HCT116 (cell line): ENCODE results near the gene CYSTM1.

ENCODE experiments used
- CBX3 ChIP-seq: IDR thresholded peaks from 2 replicates; pipeline ENCODE4 v1.6.1; 2012; ENCODE audit warnings: low read depth
- CEBPB ChIP-seq: IDR thresholded peaks from 2 replicates; pipeline ENCODE4 v1.6.1; 2012; ENCODE audit warnings: low read depth
- EGR1 ChIP-seq: IDR thresholded peaks from 2 replicates; pipeline ENCODE4 v1.6.1; 2012; ENCODE audit warnings: low read depth
- EZH2 ChIP-seq: fragments of 200-600 bp; sonication (generic); IDR thresholded peaks from 2 replicates; pipeline ENCODE4 v1.6.1; 2017; ENCODE audit warnings: antibody characterized with exemption, mixed run types
- JUND ChIP-seq: IDR thresholded peaks from 2 replicates; pipeline ENCODE4 v1.6.1; 2012
- POLR2A ChIP-seq: IDR thresholded peaks from 2 replicates; pipeline ENCODE4 v1.7.0; 2011; ENCODE audit warnings: borderline replicate concordance; ENCODE audit not compliant: insufficient read depth, insufficient read length; ENCODE audit errors: extremely low read depth
- SIN3A ChIP-seq: IDR thresholded peaks from 2 replicates; pipeline ENCODE4 v1.6.1; 2012; ENCODE audit warnings: low read depth
- SP1 ChIP-seq: IDR thresholded peaks from 2 replicates; pipeline ENCODE4 v1.6.1; 2012; ENCODE audit warnings: low read depth
- YY1 ChIP-seq: IDR thresholded peaks from 2 replicates; pipeline ENCODE4 v1.6.1; 2011; ENCODE audit warnings: low read length, low read depth, moderate library complexity, mild to moderate bottlenecking; ENCODE audit not compliant: insufficient replicate concordance; ENCODE audit errors: extremely low read depth
- ZFX ChIP-seq: fragments of 450-650 bp; IDR thresholded peaks from 2 replicates; pipeline ENCODE4 v1.6.1; 2017
- TF ChIP-seq, protein P1 (sequence below), 3 experiments: fragments of 200-600 bp in 1 of 3; sonication (generic) in 1 of 3; IDR thresholded peaks in 2 of 3; conservative IDR thresholded peaks in 1 of 3; 2 replicates each; pipeline ENCODE4 v1.5.1; 2012 to 2017; ENCODE audit warnings: low read depth in 2 of 3, low read length in 2 of 3, antibody characterized with exemption in 1 of 3, borderline replicate concordance in 1 of 3, control low read depth in 1 of 3, mild to moderate bottlenecking in 1 of 3, mixed read lengths in 1 of 3, mixed run types in 1 of 3, moderate library complexity in 1 of 3; ENCODE audit not compliant: insufficient read depth in 1 of 3
- TF ChIP-seq, protein P2 (sequence below): IDR thresholded peaks from 2 replicates; pipeline ENCODE4 v1.6.1; 2012; ENCODE audit warnings: low read depth
- TF ChIP-seq, protein P3 (sequence below): IDR thresholded peaks from 2 replicates; pipeline ENCODE4 v1.6.1; 2012

DNA sequence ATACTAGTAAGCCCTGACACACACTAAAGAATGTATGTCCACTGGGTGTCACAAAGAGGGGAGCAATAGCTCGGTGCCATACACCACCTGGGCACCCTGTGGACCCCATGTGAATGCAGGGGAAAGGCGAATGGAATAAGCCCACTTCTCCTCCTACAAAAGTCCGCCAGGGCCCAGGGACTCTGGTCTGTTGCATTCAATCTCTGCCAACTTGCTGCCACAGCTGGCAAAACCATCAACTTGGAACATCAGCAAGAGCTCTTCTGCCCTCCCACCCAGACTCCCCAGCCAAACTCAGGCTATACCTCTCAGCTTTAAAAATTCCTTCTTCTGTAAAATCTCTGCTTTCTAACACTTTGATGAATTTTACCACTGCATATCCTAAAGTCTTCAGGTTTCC lies 73.4 kb downstream of the CYSTM1 start:
- TF ChIP-seq, protein P1, sequence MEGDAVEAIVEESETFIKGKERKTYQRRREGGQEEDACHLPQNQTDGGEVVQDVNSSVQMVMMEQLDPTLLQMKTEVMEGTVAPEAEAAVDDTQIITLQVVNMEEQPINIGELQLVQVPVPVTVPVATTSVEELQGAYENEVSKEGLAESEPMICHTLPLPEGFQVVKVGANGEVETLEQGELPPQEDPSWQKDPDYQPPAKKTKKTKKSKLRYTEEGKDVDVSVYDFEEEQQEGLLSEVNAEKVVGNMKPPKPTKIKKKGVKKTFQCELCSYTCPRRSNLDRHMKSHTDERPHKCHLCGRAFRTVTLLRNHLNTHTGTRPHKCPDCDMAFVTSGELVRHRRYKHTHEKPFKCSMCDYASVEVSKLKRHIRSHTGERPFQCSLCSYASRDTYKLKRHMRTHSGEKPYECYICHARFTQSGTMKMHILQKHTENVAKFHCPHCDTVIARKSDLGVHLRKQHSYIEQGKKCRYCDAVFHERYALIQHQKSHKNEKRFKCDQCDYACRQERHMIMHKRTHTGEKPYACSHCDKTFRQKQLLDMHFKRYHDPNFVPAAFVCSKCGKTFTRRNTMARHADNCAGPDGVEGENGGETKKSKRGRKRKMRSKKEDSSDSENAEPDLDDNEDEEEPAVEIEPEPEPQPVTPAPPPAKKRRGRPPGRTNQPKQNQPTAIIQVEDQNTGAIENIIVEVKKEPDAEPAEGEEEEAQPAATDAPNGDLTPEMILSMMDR (IDR thresholded peaks at IDR 0.05 in 2 of 3, conservative IDR thresholded peaks at IDR 0.05 in 1 of 3; ENCODE audit: borderline replicate concordance in 1 of 3, insufficient read depth in 1 of 3, low read depth in 2 of 3, low read length in 2 of 3) = no peak
- TF ChIP-seq, protein P2, sequence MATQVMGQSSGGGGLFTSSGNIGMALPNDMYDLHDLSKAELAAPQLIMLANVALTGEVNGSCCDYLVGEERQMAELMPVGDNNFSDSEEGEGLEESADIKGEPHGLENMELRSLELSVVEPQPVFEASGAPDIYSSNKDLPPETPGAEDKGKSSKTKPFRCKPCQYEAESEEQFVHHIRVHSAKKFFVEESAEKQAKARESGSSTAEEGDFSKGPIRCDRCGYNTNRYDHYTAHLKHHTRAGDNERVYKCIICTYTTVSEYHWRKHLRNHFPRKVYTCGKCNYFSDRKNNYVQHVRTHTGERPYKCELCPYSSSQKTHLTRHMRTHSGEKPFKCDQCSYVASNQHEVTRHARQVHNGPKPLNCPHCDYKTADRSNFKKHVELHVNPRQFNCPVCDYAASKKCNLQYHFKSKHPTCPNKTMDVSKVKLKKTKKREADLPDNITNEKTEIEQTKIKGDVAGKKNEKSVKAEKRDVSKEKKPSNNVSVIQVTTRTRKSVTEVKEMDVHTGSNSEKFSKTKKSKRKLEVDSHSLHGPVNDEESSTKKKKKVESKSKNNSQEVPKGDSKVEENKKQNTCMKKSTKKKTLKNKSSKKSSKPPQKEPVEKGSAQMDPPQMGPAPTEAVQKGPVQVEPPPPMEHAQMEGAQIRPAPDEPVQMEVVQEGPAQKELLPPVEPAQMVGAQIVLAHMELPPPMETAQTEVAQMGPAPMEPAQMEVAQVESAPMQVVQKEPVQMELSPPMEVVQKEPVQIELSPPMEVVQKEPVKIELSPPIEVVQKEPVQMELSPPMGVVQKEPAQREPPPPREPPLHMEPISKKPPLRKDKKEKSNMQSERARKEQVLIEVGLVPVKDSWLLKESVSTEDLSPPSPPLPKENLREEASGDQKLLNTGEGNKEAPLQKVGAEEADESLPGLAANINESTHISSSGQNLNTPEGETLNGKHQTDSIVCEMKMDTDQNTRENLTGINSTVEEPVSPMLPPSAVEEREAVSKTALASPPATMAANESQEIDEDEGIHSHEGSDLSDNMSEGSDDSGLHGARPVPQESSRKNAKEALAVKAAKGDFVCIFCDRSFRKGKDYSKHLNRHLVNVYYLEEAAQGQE = no peak
- TF ChIP-seq POLR2A (no peak), ZFX (no peak), SIN3A (no peak), JUND (no peak), CEBPB (no peak), CBX3 (no peak), YY1 (no peak), SP1 (no peak), EGR1 (no peak), EZH2 (no peak)
- TF ChIP-seq, protein P3, sequence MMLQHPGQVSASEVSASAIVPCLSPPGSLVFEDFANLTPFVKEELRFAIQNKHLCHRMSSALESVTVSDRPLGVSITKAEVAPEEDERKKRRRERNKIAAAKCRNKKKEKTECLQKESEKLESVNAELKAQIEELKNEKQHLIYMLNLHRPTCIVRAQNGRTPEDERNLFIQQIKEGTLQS = no peak
